Measurements from ENCODE around the gene FIGN. TPM values are rescaled to one million over a fixed set of nuclear protein-coding genes. Genes with fewer than 3 reads are reported as not detected.

Gene FIGN
- total and polyA plus RNA-seq, 10 of the 15 experiments (the other 5 are each of a cell fraction or from before 2014, with no cell fraction given), result under 0.01 to 0.01 TPM; not detected in 8

DNA sequence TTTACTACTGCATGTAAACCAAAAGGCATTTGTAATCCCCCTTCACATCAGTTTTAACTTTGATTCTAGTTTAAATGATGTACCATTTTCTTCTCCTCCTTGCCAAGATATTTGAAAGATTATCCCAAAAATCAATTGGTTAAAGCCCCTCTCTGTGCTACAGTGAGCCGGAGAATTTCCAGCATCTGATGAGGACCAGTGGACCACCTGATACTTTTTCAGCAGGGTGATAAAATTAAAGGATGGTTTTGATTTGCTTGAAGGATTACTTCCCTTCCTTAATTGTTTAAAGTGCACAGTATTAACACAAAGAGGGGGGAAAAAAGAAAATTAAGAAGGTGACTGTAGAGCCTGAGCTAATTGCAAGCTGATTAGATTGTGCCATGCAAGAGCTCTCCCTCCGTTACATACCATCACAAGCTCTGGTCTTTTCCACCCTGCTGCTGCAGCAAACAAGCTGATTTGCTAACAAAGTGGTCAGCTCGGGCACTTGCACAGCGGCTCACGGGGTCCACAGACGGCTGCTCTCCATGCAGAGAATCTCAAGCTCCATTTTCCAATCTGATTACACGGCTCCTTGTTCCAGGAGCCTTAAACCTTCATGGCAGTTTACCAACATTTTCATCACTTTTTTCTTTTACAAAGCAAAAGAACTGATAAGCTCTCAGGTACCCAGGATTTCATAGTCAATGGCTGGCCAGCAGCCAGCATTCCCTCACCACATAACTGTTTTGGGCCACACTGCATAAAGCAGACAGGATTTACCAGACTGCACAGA lies 22.1 kb downstream of the FIGN start:
- Histone ChIP-seq H2AFZ (ENCODE audit: control insufficient read depth, low read depth, low read length) (no peak overlapping the region), H3K4me1 (ENCODE audit: control insufficient read depth, insufficient read depth, low read length) (no peaks in the 10 kb centered on the region), H3K79me2 (ENCODE audit: control insufficient read depth, insufficient read depth, low read length) (no peaks in the 10 kb centered on the region), H3K27ac (ENCODE audit: control insufficient read depth, insufficient read depth) (no peak overlapping the region), H3K36me3 (ENCODE audit: control insufficient read depth in 2 of 2, insufficient read depth in 2 of 2, low read length in 1 of 2) (no peaks in the 10 kb centered on the region), H3K9me3 (replicated peaks; ENCODE audit: control insufficient read depth, insufficient read depth, low read length) (no peaks in the 10 kb centered on the region), H3K4me2 (ENCODE audit: control insufficient read depth, insufficient read depth) (no peak overlapping the region), H3K27me3 (replicated peaks in 1 of 2; ENCODE audit: control insufficient read depth in 2 of 2, insufficient read depth in 2 of 2, low read length in 1 of 2) (no peaks in the 10 kb centered on the region; a peak in 1 of 4 replicates), H3K9ac (ENCODE audit: control insufficient read depth, insufficient read depth, low read length) (no peak overlapping the region), H4K20me1 (ENCODE audit: control insufficient read depth, insufficient read depth) (no peaks in the 10 kb centered on the region), H3K4me3 (no peak overlapping the region)
- 36% methylated on average over 7 of the region's 7 CpGs for WGBS (ENCODE audit: insufficient coverage, insufficient replicate concordance, low lambda C conversion rate, missing lambda C conversion rate)
- no peak for TF ChIP-seq NR2C2 (IDR thresholded peaks at IDR 0.05; ENCODE audit: borderline replicate concordance, control insufficient read depth, insufficient read length, low read depth)
- no peak for TF ChIP-seq E2F4 (IDR thresholded peaks at IDR 0.05; ENCODE audit: low read depth, low read length)
- FAIRE-seq, result no peak
- in situ Hi-C loops (cut with MboI) (no loop called here), intact Hi-C loops (cut with micrococcal nuclease; ENCODE audit: unreplicated experiment) (no loop called here)
- ChIA-PET SMC1A (ENCODE audit: uncharacterized antibody, unreplicated experiment) (no interaction called here), POLR2A (no interaction called here), RAD21 (ENCODE audit: unreplicated experiment) (no interaction called here), CTCF (interaction anchor here (1.6 kb wide), 1 partner anchor 10 kb away, joined by 3 read pairs; no protein-coding TSS in a partner anchor)
- DNase-seq (ENCODE audit: low read depth, low spot score), result no peak
- BruUV-seq (replicated peaks), result no TSS peak
- ATAC-seq, result no peak

DNA sequence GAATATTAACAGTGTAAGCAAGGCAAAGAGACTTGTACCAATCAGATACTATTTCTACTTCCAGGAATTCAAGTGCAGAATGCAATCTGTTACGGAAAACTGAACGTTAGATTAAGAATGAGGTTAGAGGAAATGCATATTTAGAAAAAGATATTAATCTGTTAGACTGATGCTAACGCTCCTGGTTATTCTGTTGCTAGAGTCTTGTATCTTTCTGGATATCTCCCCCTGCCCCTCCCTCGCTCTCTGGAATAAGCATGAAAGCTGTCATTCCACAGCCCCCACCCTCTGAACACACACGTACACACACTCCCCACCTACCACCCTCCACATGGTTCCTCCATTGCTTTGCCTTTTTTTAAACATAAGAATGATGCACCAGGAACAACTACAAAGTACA lies 24.1 kb downstream of the FIGN start:
- ChIA-PET SMC1A (ENCODE audit: uncharacterized antibody, unreplicated experiment) (no interaction called here), POLR2A (interaction anchor here (0.7 kb wide), 1 partner anchor 1810 kb away, joined by 5 read pairs; no protein-coding TSS in a partner anchor), CTCF (no interaction called here), RAD21 (ENCODE audit: unreplicated experiment) (no interaction called here)
- in situ Hi-C loops (cut with MboI), result no loop called here
- Histone ChIP-seq H4K20me1 (ENCODE audit: control insufficient read depth, insufficient read depth) (no peaks in the 10 kb centered on the region), H3K27me3 (replicated peaks in 1 of 2; ENCODE audit: control insufficient read depth in 2 of 2, insufficient read depth in 2 of 2, low read length in 1 of 2) (no peaks in the 10 kb centered on the region; a peak in 1 of 4 replicates), H3K79me2 (ENCODE audit: control insufficient read depth, insufficient read depth, low read length) (no peaks in the 10 kb centered on the region), H3K4me1 (ENCODE audit: control insufficient read depth, insufficient read depth, low read length) (no peaks in the 10 kb centered on the region), H3K4me3 (no peak overlapping the region), H3K9ac (ENCODE audit: control insufficient read depth, insufficient read depth, low read length) (no peak overlapping the region), H3K36me3 (ENCODE audit: control insufficient read depth in 2 of 2, insufficient read depth in 2 of 2, low read length in 1 of 2) (no peaks in the 10 kb centered on the region), H3K27ac (ENCODE audit: control insufficient read depth, insufficient read depth) (no peak overlapping the region), H3K4me2 (ENCODE audit: control insufficient read depth, insufficient read depth) (no peak overlapping the region), H2AFZ (ENCODE audit: control insufficient read depth, low read depth, low read length) (no peak overlapping the region), H3K9me3 (replicated peaks; ENCODE audit: control insufficient read depth, insufficient read depth, low read length) (no peaks in the 10 kb centered on the region)
- no TSS peak for BruUV-seq (replicated peaks)
- FAIRE-seq (no peak), DNase-seq (ENCODE audit: low read depth, low spot score) (no peak), ATAC-seq (no peak)
- 38% methylated on average over 5 of the region's 5 CpGs for WGBS (ENCODE audit: insufficient coverage, insufficient replicate concordance, low lambda C conversion rate, missing lambda C conversion rate)
- intact Hi-C loops (cut with micrococcal nuclease; ENCODE audit: unreplicated experiment), result no loop called here
- TF ChIP-seq EGR1 (IDR thresholded peaks at IDR 0.05; ENCODE audit: borderline replicate concordance in 1 of 2, low read depth in 2 of 2, low read length in 2 of 2) (no peak), FOS (IDR thresholded peaks at IDR 0.05; ENCODE audit: borderline replicate concordance, extremely low read depth, insufficient read length) (no peak), RFX5 (IDR thresholded peaks at IDR 0.05; ENCODE audit: low read depth, low read length) (no peak), MEF2A (IDR thresholded peaks at IDR 0.05; ENCODE audit: insufficient read depth, low read depth, low read length) (no peak), PAX8 (IDR thresholded peaks at IDR 0.05) (no peak), ESRRA (IDR thresholded peaks at IDR 0.05; ENCODE audit: low read length) (no peak), ZSCAN29 (IDR thresholded peaks at IDR 0.05) (no peak)
- TF ChIP-seq, protein P1, sequence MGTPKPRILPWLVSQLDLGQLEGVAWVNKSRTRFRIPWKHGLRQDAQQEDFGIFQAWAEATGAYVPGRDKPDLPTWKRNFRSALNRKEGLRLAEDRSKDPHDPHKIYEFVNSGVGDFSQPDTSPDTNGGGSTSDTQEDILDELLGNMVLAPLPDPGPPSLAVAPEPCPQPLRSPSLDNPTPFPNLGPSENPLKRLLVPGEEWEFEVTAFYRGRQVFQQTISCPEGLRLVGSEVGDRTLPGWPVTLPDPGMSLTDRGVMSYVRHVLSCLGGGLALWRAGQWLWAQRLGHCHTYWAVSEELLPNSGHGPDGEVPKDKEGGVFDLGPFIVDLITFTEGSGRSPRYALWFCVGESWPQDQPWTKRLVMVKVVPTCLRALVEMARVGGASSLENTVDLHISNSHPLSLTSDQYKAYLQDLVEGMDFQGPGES (IDR thresholded peaks at IDR 0.05), result no peak
- TF ChIP-seq, protein P2, sequence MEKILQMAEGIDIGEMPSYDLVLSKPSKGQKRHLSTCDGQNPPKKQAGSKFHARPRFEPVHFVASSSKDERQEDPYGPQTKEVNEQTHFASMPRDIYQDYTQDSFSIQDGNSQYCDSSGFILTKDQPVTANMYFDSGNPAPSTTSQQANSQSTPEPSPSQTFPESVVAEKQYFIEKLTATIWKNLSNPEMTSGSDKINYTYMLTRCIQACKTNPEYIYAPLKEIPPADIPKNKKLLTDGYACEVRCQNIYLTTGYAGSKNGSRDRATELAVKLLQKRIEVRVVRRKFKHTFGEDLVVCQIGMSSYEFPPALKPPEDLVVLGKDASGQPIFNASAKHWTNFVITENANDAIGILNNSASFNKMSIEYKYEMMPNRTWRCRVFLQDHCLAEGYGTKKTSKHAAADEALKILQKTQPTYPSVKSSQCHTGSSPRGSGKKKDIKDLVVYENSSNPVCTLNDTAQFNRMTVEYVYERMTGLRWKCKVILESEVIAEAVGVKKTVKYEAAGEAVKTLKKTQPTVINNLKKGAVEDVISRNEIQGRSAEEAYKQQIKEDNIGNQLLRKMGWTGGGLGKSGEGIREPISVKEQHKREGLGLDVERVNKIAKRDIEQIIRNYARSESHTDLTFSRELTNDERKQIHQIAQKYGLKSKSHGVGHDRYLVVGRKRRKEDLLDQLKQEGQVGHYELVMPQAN (conservative IDR thresholded peaks at IDR 0.05), result no peak
